Heart right ventricle (tissue), 16 donors: ENCODE measurements around the gene NOL12. TPM values are rescaled to one million over a fixed set of nuclear protein-coding genes. Genes with fewer than 3 reads are reported as not detected.

Experiments
- ATAC-seq, 8 donors: fragments of 200-7000 bp; cut with Tn5 transposase; one replicate each; pipeline ENCODE4 v1.9.1; 2020; ENCODE audit warnings: mild to moderate bottlenecking in 8 of 8, moderate library complexity in 8 of 8, moderate number of reproducible peaks in 1 of 8
- DNase-seq, 2 donors: peaks; one replicate each; pipeline ENCODE4 v3.0.0-alpha.2; 2020
- H3K27ac ChIP-seq, 10 donors: fragments of 200-600 bp; sonication (generic) in 2 of 10; one replicate each; pipeline versions ENCODE4 v1.5.0 to v1.8.0; 2020 to 2022; ENCODE audit warnings: mild to moderate bottlenecking in 3 of 10
- H3K27me3 ChIP-seq, 7 donors: fragments of 200-600 bp; one replicate each; pipeline ENCODE4 v1.8.0; 2021 to 2022; ENCODE audit warnings: mild to moderate bottlenecking in 2 of 7
- H3K36me3 ChIP-seq, 9 donors: fragments of 200-600 bp; sonication (generic) in 1 of 9; one replicate each; pipeline versions ENCODE4 v1.5.0 to v1.8.0; 2020 to 2022; ENCODE audit warnings: mild to moderate bottlenecking in 2 of 9
- H3K4me1 ChIP-seq, 9 donors: fragments of 200-600 bp; sonication (generic) in 1 of 9; one replicate each; pipeline versions ENCODE4 v1.5.0 to v1.8.0; 2020 to 2022; ENCODE audit warnings: mild to moderate bottlenecking in 4 of 9
- H3K4me3 ChIP-seq, 10 donors: fragments of 200-600 bp; sonication (generic) in 2 of 10; one replicate each; pipeline versions ENCODE4 v1.5.0 to v1.8.0; 2020 to 2022; ENCODE audit warnings: mild to moderate bottlenecking in 7 of 10, moderate library complexity in 2 of 10
- H3K9me3 ChIP-seq, 11 donors: fragments of 200-600 bp in 10 of 11; sonication (generic) in 2 of 11; one replicate each; pipeline versions ENCODE4 v1.5.0 to v1.8.0; 2013 to 2022; ENCODE audit warnings: mild to moderate bottlenecking in 2 of 11, control low read depth in 1 of 11, moderate library complexity in 1 of 11
- WGBS, 2 donors: extraction: QIAGEN DNeasy Blood & Tissue Kit; methylation state at CpG; one replicate each; pipeline ENCODE4 v1.1.7; 2013; ENCODE audit warnings: inconsistent platforms in 1 of 2; 5-methylcytosine and 5-hydroxymethylcytosine counted together
- intact Hi-C, 10 donors: fragments of 100-400 bp; cut with DNase I; formaldehyde crosslinking; loops; one replicate each; pipeline versions ENCODE4 v1.11.1 to v1.14.2; 2022
- polyA plus RNA-seq, 2 donors: library from polyadenylated mRNA; stranded (reverse); fragments of 200-250 nt; gene quantifications; one replicate each; pipeline ENCODE4 v1.2.3, GENCODE V29; 2013
- total RNA-seq, 10 donors: library from RNA; stranded (reverse); fragmentation: NEBNext Ultra II Directional in 3 of 10; extraction: Animal tissue kit (Norgen Biotek cat#: 25700) in 3 of 10; gene quantifications; one replicate each; pipeline versions ENCODE4 v1.2.1 to v1.2.4, GENCODE V29; 2021 to 2023
- TF ChIP-seq, protein P1 (sequence below), 9 donors: fragments of 200-600 bp; sonication (generic) in 2 of 9; IDR thresholded peaks; one replicate each; pipeline versions ENCODE4 v1.5.0 to v1.8.0; 2021 to 2022; ENCODE audit warnings: antibody characterized with exemption in 9 of 9, mild to moderate bottlenecking in 5 of 9, moderate library complexity in 1 of 9
- donor health status: Arrhythmogenic right ventricular cardiomyopathy.
- donor health status: ischemic (EF 13 %, LVEDD 7.1; RV severe dilation, severe dysfunction).
- donor health status: healthy with polysubstance abuse.
- donor health status: DM: no; HTN: yes; CAD: no.
- donor health status: DM: no; HTN: no; CAD: no.
- donor health status: ischemic (EF 25% LVEDD 6.9; RV normal size, moderate dysfunction).
- donor health status: ischemic (EF 25% LVEDD 5.7; RV mildly dilated, moderate dysfunction).
- donor health status: healthy.
- donor health status: DM: yes; HTN: yes; CAD: no.
- donor health status: Ischemic cardiomyopathy.
- donor health status: ischemic (EF 35%, LVEDD 5.7; RV mildly dilated, moderate dysfunction).
- donor health status: nonischemic (EF 11% LVEDD 7.7; RV severe dilation, severe dysfunction).
- donor health status: DM: yes; HTN: yes; CAD: no.
- donor health status: PGD.
- donor health status: ischemic (EF 29% LVEDD 5.4; RV normal size, mild dysfunction).
- donor health status: nonischemic (EF 23%, LVEDD 6.1; RV moderate dilation, normal function).

NOL12 gene
- total and polyA plus RNA-seq, 12 donors = 10.8 to 35.3 (median 13.3) TPM

DNA sequence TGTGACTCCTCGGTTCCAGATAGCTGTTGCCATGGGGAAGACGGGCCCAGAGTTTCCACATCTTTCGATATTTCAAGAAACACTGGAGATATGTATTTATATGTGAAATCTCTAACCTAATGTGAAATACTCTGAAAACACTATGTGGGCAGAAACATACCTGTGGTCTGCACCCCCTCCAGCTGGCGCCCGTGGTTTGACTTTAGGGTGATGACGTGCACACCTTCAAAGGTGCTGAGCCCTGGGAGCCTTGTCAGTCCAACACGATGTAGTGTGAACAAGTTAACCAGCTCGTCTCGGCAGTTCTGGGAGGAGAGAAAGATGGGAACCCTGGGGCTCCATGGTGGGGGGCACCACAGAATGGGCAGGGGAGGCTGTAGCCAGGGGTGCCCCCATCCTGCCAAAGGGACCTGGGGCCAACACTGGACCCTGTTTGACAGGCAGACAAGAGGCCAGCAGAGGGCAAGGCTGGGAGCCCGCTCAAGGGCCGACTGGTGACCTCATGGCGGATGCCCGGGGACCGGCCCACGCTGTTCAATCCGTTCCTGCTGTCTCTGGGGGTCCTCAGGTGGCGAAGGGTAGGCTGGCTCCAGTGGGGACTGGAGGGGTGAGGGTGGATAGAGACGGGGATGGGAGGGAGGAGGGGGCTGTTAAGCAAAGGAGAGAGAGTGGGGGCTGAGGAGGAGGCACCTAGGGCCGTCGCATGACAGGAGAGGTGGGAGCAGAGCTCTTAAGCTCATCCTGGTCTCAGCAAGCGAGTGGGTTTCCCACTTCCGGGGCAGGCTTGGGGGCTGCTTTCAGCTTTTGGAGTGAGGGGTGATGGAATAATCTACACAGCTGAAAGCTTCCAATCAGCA is 54.5 kb downstream of the NOL12 start:
- Histone ChIP-seq H3K36me3 (no peaks in the 10 kb centered on the region), H3K27me3 (no peaks in the 10 kb centered on the region), H3K27ac (peak overlapping the region in 8 of 10 donors; percentile 21 to 85 (median 58)), H3K4me1 (peaks cover 6 to 62% (median 47%) of the 10 kb centered on the region in 9 donors), H3K9me3 (no peaks in the 10 kb centered on the region), H3K4me3 (peak overlapping the region in 2 of 10 donors; percentile 7)
- DNase-seq (no peak), ATAC-seq (peak in 5 of 8 donors; percentile 1 to 19 (median 5))
- 50 to 54% methylated on average over 22 of the region's 22 CpGs for WGBS, 2 donors
- intact Hi-C loops = no loop called here
- TF ChIP-seq, protein P1, sequence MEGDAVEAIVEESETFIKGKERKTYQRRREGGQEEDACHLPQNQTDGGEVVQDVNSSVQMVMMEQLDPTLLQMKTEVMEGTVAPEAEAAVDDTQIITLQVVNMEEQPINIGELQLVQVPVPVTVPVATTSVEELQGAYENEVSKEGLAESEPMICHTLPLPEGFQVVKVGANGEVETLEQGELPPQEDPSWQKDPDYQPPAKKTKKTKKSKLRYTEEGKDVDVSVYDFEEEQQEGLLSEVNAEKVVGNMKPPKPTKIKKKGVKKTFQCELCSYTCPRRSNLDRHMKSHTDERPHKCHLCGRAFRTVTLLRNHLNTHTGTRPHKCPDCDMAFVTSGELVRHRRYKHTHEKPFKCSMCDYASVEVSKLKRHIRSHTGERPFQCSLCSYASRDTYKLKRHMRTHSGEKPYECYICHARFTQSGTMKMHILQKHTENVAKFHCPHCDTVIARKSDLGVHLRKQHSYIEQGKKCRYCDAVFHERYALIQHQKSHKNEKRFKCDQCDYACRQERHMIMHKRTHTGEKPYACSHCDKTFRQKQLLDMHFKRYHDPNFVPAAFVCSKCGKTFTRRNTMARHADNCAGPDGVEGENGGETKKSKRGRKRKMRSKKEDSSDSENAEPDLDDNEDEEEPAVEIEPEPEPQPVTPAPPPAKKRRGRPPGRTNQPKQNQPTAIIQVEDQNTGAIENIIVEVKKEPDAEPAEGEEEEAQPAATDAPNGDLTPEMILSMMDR (IDR thresholded peaks at IDR 0.05) = no peak

DNA sequence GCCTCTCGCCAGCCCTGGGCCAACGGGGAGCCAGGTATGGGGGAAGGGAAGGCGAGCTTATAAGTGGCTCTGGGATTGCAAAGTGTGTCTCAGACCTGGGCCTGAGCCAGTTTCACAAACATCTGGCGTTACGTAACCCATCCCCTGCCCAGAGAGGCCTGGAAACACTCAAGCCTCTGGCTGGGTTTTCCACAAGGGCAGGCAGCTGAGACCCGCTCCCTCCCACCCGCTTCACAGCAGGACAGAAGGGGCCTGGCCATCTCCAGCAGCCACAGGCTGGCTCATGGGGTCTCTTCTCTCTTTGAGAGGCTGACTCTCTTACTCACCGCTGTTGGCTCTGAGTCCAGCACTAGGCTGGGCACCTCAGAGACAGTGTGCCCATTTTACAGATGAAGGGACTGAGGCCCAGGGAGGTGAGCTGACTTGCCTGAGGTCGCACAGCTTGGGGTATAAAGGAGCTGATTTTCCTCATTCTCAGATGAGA is 55.2 kb downstream of the NOL12 start:
- Histone ChIP-seq H3K27ac (peak overlapping the region in 8 of 10 donors; percentile 21 to 85 (median 58)), H3K36me3 (no peaks in the 10 kb centered on the region), H3K9me3 (no peaks in the 10 kb centered on the region), H3K4me1 (peaks cover 6 to 62% (median 47%) of the 10 kb centered on the region in 9 donors), H3K4me3 (peak overlapping the region in 2 of 10 donors; percentile 7), H3K27me3 (no peaks in the 10 kb centered on the region)
- peak; percentile 43 to 68 (median 58) for ATAC-seq
- WGBS, 2 donors = 28 to 31% methylated on average over 9 of the region's 9 CpGs
- TF ChIP-seq, protein P1 (IDR thresholded peaks at IDR 0.05) = no peak
- peak; percentile 76 to 86 for DNase-seq
- intact Hi-C loops = no loop called here

DNA sequence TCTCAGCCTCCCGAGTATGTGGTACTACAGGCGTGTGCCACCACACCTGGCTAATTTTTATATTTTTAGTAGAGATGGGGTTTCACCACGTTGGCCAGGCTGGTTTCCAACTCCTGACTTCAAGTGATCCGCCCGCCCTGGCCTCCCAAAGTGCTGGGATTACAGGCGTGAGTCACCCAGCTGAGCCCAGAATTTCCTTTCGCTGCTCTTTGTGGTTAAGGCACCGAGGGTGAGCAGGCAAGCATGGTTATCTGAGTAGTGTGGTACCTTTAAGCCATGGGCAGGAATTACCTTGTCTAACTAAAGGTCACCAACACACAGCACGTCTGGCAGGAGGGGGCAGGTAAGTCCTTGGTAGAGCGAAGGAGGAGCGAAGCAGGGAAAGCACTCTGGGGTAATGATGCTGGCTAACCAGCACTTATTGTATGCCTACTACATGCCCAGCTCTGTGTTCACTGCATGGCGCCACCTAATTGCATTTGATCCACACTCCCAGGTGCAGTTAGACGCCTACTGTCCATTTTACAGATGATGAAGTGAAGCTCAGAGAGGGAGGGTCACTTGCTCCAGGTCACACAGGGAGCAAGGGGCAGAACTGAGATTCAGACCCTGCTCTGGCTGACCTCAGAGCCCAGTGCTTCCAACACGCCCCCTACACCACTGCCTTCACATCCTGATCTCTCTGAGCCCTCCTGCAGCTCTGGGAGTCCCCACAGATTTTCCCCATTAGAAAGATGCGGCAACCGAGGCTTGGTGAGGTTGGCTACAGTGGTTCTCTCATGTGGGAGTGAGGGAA is 56.4 kb downstream of the NOL12 start:
- ATAC-seq = no peak
- Histone ChIP-seq H3K27ac (peak overlapping the region in 9 of 10 donors; percentile 10 to 79 (median 42)), H3K36me3 (no peaks in the 10 kb centered on the region), H3K9me3 (no peaks in the 10 kb centered on the region), H3K27me3 (no peaks in the 10 kb centered on the region), H3K4me3 (no peak overlapping the region), H3K4me1 (peaks cover 10 to 70% (median 54%) of the 10 kb centered on the region in 9 donors)
- TF ChIP-seq, protein P1 (IDR thresholded peaks at IDR 0.05) = no peak
- WGBS, 2 donors = 84 to 87% methylated on average over 16 of the region's 16 CpGs
- no peak for DNase-seq
- intact Hi-C loops = no loop called here

Other genes with a start within 250 kb of the NOL12 start
- gene MFNG, start 200.0 kb upstream of the NOL12 start, total RNA-seq = 10 to 100 TPM in 4 of 10 donors, 1 to 10 TPM in 6; 5.1 to 19.4 (median 8.5) TPM
- gene MFNG, start 200.0 kb upstream of the NOL12 start, polyA plus RNA-seq = 10 to 100 TPM in 1 of 2 donors, 1 to 10 TPM in 1; 8.9 to 15.8 TPM
- gene CARD10, start 166.9 kb upstream of the NOL12 start, total RNA-seq = 10 to 100 TPM in 3 of 10 donors, 1 to 10 TPM in 7; 7.4 to 12.9 (median 8.5) TPM
- 10 to 100 TPM; 14.0 to 14.8 TPM for gene CARD10, start 166.9 kb upstream of the NOL12 start, polyA plus RNA-seq
- 10 to 100 TPM; 10.6 to 48.3 (median 16.2) TPM for gene CDC42EP1, start 125.9 kb upstream of the NOL12 start, total RNA-seq
- 10 to 100 TPM; 12.6 to 19.7 TPM for gene CDC42EP1, start 125.9 kb upstream of the NOL12 start, polyA plus RNA-seq
- 1 to 10 TPM in 1 of 10 donors, under 1 TPM in 2, not detected in 7; 0.53 to 6.5 (median 0.61) TPM for gene LGALS2, start 106.3 kb upstream of the NOL12 start, total RNA-seq
- not detected for gene LGALS2, start 106.3 kb upstream of the NOL12 start, polyA plus RNA-seq
- 10 to 100 TPM; 22.9 to 32.6 (median 25.4) TPM for gene GGA1, start 77.5 kb upstream of the NOL12 start, total RNA-seq
- gene GGA1, start 77.5 kb upstream of the NOL12 start, polyA plus RNA-seq = 10 to 100 TPM; 31.0 to 39.7 TPM
- 1 to 10 TPM in 8 of 10 donors, under 1 TPM in 2; 0.50 to 9.3 (median 2.7) TPM for gene SH3BP1, start 46.7 kb upstream of the NOL12 start, total RNA-seq
- gene SH3BP1, start 46.7 kb upstream of the NOL12 start, polyA plus RNA-seq = 1 to 10 TPM; 1.4 to 1.5 TPM
- 10 to 100 TPM; 16.6 to 29.9 (median 21.2) TPM for gene PDXP, start 27.6 kb upstream of the NOL12 start, total RNA-seq
- gene PDXP, start 27.6 kb upstream of the NOL12 start, polyA plus RNA-seq = 10 to 100 TPM in 1 of 2 donors, 1 to 10 TPM in 1; 5.3 to 26.9 TPM
- gene LGALS1, start 10.7 kb upstream of the NOL12 start, total RNA-seq = 1,000 to 10,000 TPM in 2 of 10 donors, 100 to 1,000 TPM in 8; 651 to 1,550 (median 786) TPM
- gene LGALS1, start 10.7 kb upstream of the NOL12 start, polyA plus RNA-seq = 1,000 to 10,000 TPM; 1,777 to 4,200 TPM
- gene TRIOBP, start 10.7 kb downstream of the NOL12 start, total RNA-seq = 100 to 1,000 TPM in 1 of 10 donors, 10 to 100 TPM in 9; 63.2 to 115 (median 82.4) TPM
- gene TRIOBP, start 10.7 kb downstream of the NOL12 start, polyA plus RNA-seq = 10 to 100 TPM; 34.7 to 94.1 TPM
- 10 to 100 TPM; 26.7 to 47.8 (median 41.5) TPM for gene GCAT, start 121.6 kb downstream of the NOL12 start, total RNA-seq
- 10 to 100 TPM; 29.4 to 63.0 TPM for gene GCAT, start 121.6 kb downstream of the NOL12 start, polyA plus RNA-seq
- gene GALR3, start 137.0 kb downstream of the NOL12 start, total RNA-seq = not detected
- gene GALR3, start 137.0 kb downstream of the NOL12 start, polyA plus RNA-seq = under 1 TPM in 1 of 2 donors, not detected in 1; 0.03 TPM
- gene ANKRD54, start 158.0 kb downstream of the NOL12 start, total RNA-seq = 10 to 100 TPM; 11.2 to 21.5 (median 14.4) TPM
- 10 to 100 TPM; 17.4 to 19.4 TPM for gene ANKRD54, start 158.0 kb downstream of the NOL12 start, polyA plus RNA-seq
- gene EIF3L, start 163.1 kb downstream of the NOL12 start, total RNA-seq = 100 to 1,000 TPM; 304 to 489 (median 445) TPM
- gene EIF3L, start 163.1 kb downstream of the NOL12 start, polyA plus RNA-seq = 100 to 1,000 TPM; 135 to 250 TPM
- gene MICALL1, start 220.0 kb downstream of the NOL12 start, total RNA-seq = 10 to 100 TPM; 13.0 to 26.9 (median 16.5) TPM
- 10 to 100 TPM in 1 of 2 donors, 1 to 10 TPM in 1; 9.3 to 10.3 TPM for gene MICALL1, start 220.0 kb downstream of the NOL12 start, polyA plus RNA-seq